Measurements from ENCODE around the gene CTXND1. TPM values are rescaled to one million over a fixed set of nuclear protein-coding genes. Genes with fewer than 3 reads are reported as not detected.
"Not testable (repeated sequence)": the region's sequence is repeated elsewhere in the genome, so short reads cannot be mapped to it uniquely, and the experiment has no call there.

CTXND1 gene
- total and polyA plus RNA-seq, 2 experiments from 2014 or later = 0.05 TPM; not detected in 1

DNA sequence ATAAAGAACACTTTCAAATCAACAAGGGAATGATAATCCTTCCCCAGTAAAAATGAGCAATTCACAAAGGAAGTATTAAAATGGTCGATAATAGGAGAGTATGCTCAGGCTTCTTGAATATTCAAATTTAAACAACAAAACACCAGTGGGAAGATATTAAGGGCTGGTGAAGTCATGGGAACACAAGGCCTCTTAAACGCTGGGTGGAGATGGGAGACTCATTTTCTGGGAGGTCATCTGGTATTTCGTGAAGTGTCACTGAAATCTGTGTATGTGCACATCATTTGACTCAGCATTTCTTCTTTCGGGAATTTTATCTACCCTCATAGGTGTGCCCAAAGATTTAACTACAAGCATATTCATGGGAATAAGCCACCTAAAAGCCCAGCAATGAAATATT is 40.1 kb upstream of the CTXND1 start (continued):
- TF ChIP-seq, protein P1, sequence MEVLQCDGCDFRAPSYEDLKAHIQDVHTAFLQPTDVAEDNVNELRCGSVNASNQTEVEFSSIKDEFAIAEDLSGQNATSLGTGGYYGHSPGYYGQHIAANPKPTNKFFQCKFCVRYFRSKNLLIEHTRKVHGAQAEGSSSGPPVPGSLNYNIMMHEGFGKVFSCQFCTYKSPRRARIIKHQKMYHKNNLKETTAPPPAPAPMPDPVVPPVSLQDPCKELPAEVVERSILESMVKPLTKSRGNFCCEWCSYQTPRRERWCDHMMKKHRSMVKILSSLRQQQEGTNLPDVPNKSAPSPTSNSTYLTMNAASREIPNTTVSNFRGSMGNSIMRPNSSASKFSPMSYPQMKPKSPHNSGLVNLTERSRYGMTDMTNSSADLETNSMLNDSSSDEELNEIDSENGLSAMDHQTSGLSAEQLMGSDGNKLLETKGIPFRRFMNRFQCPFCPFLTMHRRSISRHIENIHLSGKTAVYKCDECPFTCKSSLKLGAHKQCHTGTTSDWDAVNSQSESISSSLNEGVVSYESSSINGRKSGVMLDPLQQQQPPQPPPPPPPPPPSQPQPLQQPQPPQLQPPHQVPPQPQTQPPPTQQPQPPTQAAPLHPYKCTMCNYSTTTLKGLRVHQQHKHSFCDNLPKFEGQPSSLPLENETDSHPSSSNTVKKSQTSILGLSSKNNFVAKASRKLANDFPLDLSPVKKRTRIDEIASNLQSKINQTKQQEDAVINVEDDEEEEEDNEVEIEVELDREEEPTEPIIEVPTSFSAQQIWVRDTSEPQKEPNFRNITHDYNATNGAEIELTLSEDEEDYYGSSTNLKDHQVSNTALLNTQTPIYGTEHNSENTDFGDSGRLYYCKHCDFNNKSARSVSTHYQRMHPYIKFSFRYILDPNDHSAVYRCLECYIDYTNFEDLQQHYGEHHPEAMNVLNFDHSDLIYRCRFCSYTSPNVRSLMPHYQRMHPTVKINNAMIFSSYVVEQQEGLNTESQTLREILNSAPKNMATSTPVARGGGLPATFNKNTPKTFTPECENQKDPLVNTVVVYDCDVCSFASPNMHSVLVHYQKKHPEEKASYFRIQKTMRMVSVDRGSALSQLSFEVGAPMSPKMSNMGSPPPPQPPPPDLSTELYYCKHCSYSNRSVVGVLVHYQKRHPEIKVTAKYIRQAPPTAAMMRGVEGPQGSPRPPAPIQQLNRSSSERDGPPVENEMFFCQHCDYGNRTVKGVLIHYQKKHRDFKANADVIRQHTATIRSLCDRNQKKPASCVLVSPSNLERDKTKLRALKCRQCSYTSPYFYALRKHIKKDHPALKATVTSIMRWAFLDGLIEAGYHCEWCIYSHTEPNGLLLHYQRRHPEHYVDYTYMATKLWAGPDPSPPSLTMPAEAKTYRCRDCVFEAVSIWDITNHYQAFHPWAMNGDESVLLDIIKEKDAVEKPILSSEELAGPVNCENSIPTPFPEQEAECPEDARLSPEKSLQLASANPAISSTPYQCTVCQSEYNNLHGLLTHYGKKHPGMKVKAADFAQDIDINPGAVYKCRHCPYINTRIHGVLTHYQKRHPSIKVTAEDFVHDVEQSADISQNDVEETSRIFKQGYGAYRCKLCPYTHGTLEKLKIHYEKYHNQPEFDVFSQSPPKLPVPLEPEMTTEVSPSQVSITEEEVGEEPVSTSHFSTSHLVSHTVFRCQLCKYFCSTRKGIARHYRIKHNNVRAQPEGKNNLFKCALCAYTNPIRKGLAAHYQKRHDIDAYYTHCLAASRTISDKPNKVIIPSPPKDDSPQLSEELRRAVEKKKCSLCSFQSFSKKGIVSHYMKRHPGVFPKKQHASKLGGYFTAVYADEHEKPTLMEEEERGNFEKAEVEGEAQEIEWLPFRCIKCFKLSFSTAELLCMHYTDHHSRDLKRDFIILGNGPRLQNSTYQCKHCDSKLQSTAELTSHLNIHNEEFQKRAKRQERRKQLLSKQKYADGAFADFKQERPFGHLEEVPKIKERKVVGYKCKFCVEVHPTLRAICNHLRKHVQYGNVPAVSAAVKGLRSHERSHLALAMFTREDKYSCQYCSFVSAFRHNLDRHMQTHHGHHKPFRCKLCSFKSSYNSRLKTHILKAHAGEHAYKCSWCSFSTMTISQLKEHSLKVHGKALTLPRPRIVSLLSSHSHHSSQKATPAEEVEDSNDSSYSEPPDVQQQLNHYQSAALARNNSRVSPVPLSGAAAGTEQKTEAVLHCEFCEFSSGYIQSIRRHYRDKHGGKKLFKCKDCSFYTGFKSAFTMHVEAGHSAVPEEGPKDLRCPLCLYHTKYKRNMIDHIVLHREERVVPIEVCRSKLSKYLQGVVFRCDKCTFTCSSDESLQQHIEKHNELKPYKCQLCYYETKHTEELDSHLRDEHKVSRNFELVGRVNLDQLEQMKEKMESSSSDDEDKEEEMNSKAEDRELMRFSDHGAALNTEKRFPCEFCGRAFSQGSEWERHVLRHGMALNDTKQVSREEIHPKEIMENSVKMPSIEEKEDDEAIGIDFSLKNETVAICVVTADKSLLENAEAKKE (CRISPR knock-in tag; IDR thresholded peaks at IDR 0.05) = no peak

DNA sequence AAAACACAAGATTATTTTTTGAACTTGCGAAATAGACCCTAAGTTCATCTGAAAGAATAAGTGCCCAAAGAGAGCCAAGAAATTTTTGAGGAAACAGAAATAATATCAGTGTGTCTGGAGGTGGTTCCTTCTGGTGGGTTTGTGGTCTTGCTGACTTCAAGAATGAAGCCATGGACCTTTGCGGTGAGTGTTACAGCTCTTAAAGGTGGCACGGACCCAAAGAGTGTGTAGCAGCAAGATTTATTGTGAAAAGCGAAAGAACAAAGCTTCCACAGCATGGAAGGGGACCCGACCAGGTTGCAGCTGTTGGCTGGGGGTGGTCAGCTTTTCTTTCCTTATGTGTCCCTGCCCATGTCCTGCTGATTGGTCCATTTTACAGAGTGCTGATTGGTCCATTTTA is 38.9 kb upstream of the CTXND1 start:
- H3K27me3 Mint-ChIP-seq (ENCODE audit: insufficient read depth, low read depth, poor library complexity); H3K79me2 ChIP-seq (replicated peaks; ENCODE audit: insufficient read depth); H3K27ac Mint-ChIP-seq; H3K36me3 Mint-ChIP-seq (ENCODE audit: low read depth); H3K4me3 Mint-ChIP-seq; H3K27me3 ChIP-seq (ENCODE audit: insufficient read depth); H2AFZ ChIP-seq; H3K4me2 ChIP-seq; H3K4me1 ChIP-seq (ENCODE audit: insufficient read depth); H3K4me3 ChIP-seq; H3K27ac ChIP-seq (ENCODE audit: low read depth); H3K4me1 Mint-ChIP-seq; H3K9me2 ChIP-seq (ENCODE audit: insufficient read depth); H3K36me3 ChIP-seq (ENCODE audit: insufficient read depth); H3F3A ChIP-seq (replicated peaks; ENCODE audit: low read depth); ATAC-seq; H4K20me1 ChIP-seq (replicated peaks; ENCODE audit: insufficient read depth); DNase-seq (ENCODE audit: low spot score); H3K9me3 Mint-ChIP-seq: not testable (repeated sequence)

DNA sequence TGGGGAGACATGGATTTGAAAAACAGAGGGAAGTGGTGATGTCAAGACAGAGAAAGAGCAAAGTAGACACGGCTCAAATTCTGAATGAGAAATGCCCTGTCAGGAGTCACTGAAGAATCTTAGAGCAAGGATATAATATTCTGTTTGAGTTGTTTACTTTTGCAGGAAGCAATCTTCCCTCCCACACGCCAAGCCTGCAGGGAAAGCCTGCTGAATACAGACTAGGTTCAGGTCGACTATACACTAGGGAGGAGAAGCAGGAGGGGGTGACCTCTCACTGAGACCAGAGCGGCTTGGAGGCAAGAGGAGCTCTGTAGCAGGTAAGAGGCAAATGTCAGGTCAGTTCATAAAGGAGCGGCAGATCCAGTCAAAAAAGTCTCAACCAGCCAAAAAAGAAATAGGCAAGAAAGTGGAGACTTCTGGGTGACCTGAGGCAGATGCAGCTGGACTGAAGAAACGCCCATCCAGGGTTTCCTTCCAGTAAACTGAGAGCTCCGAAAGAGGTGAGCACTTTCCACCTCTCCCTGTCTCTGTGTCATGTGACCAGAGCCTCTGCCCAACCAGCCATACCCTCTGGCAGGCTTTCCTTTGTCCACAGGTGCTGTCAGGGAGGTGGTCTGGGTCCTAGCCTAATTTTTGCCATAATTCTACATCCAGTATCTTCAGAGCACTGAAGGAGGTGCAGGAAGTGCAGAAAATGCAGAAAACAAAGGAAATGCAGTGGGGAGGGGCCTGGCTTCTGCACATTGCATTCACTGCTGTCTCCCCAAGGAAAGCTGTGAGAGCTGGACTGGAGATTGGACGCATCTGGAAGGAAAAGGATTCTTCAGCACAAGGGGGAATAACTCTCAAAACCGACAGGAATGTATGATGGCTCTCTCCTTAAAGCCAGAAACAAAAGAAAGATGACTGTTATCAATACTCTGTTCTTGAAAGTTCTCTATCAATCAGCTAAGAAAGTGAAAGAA is 37.8 kb upstream of the CTXND1 start:
- H3K27ac ChIP-seq (ENCODE audit: low read depth) = no peak overlapping the region
- Mint-ChIP-seq H3K27me3 (ENCODE audit: insufficient read depth, low read depth, poor library complexity) (no peaks in the 10 kb centered on the region), H3K9me3 (no peaks in the 10 kb centered on the region), H3K4me3 (no peak overlapping the region; the same call in 2 of the 3 replicates), H3K27ac (no peak overlapping the region), H3K36me3 (ENCODE audit: low read depth) (no peaks in the 10 kb centered on the region), H3K4me1 (peaks cover 8% of the 10 kb centered on the region; the same call in 2 of the 3 replicates)
- H3K27me3 ChIP-seq (ENCODE audit: insufficient read depth) = no peaks in the 10 kb centered on the region
- no peak overlapping the region for H3K4me2 ChIP-seq
- ATAC-seq (peak; percentile 70), DNase-seq (ENCODE audit: low spot score) (no peak)
- no peaks in the 10 kb centered on the region for H3K9me2 ChIP-seq (ENCODE audit: insufficient read depth)
- H3K79me2 ChIP-seq (replicated peaks; ENCODE audit: insufficient read depth) = no peaks in the 10 kb centered on the region
- peak overlapping the region; percentile 74; the same call in 1 of the 2 replicates for H2AFZ ChIP-seq
- H3K36me3 ChIP-seq (ENCODE audit: insufficient read depth) = no peaks in the 10 kb centered on the region
- H4K20me1 ChIP-seq (replicated peaks; ENCODE audit: insufficient read depth) = no peaks in the 10 kb centered on the region
- no peaks in the 10 kb centered on the region for H3F3A ChIP-seq (replicated peaks; ENCODE audit: low read depth)
- H3K4me1 ChIP-seq (ENCODE audit: insufficient read depth) = no peaks in the 10 kb centered on the region
- no peak overlapping the region for H3K4me3 ChIP-seq
- TF ChIP-seq, protein P2, sequence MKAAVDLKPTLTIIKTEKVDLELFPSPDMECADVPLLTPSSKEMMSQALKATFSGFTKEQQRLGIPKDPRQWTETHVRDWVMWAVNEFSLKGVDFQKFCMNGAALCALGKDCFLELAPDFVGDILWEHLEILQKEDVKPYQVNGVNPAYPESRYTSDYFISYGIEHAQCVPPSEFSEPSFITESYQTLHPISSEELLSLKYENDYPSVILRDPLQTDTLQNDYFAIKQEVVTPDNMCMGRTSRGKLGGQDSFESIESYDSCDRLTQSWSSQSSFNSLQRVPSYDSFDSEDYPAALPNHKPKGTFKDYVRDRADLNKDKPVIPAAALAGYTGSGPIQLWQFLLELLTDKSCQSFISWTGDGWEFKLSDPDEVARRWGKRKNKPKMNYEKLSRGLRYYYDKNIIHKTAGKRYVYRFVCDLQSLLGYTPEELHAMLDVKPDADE (IDR thresholded peaks at IDR 0.05) = no peak
- TF ChIP-seq JUNB (IDR thresholded peaks at IDR 0.05; ENCODE audit: unreplicated experiment) (no peak), NANOG (IDR thresholded peaks at IDR 0.05; ENCODE audit: borderline replicate concordance) (no peak), ZNF331 (CRISPR knock-in tag; IDR thresholded peaks at IDR 0.05; ENCODE audit: low read depth) (no peak), EZH2phosphoT487 (IDR thresholded peaks at IDR 0.05; ENCODE audit: unreplicated experiment) (no peak), STAT1 (IDR thresholded peaks at IDR 0.05; ENCODE audit: unreplicated experiment) (no peak)
- TF ChIP-seq, protein P3, sequence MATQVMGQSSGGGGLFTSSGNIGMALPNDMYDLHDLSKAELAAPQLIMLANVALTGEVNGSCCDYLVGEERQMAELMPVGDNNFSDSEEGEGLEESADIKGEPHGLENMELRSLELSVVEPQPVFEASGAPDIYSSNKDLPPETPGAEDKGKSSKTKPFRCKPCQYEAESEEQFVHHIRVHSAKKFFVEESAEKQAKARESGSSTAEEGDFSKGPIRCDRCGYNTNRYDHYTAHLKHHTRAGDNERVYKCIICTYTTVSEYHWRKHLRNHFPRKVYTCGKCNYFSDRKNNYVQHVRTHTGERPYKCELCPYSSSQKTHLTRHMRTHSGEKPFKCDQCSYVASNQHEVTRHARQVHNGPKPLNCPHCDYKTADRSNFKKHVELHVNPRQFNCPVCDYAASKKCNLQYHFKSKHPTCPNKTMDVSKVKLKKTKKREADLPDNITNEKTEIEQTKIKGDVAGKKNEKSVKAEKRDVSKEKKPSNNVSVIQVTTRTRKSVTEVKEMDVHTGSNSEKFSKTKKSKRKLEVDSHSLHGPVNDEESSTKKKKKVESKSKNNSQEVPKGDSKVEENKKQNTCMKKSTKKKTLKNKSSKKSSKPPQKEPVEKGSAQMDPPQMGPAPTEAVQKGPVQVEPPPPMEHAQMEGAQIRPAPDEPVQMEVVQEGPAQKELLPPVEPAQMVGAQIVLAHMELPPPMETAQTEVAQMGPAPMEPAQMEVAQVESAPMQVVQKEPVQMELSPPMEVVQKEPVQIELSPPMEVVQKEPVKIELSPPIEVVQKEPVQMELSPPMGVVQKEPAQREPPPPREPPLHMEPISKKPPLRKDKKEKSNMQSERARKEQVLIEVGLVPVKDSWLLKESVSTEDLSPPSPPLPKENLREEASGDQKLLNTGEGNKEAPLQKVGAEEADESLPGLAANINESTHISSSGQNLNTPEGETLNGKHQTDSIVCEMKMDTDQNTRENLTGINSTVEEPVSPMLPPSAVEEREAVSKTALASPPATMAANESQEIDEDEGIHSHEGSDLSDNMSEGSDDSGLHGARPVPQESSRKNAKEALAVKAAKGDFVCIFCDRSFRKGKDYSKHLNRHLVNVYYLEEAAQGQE (IDR thresholded peaks at IDR 0.05; ENCODE audit: unreplicated experiment) = no peak

All from GM23338 (cell line).